ENCODE measurements around the gene RASSF5. TPM values are rescaled to one million over a fixed set of nuclear protein-coding genes. Genes with fewer than 3 reads are reported as not detected.

The RASSF5 gene
- total and polyA plus RNA-seq, 10 of the 15 experiments (the other 5 are each of a cell fraction or from before 2014, with no cell fraction given) = 14.0 to 89.6 (median 68.9) TPM

DNA sequence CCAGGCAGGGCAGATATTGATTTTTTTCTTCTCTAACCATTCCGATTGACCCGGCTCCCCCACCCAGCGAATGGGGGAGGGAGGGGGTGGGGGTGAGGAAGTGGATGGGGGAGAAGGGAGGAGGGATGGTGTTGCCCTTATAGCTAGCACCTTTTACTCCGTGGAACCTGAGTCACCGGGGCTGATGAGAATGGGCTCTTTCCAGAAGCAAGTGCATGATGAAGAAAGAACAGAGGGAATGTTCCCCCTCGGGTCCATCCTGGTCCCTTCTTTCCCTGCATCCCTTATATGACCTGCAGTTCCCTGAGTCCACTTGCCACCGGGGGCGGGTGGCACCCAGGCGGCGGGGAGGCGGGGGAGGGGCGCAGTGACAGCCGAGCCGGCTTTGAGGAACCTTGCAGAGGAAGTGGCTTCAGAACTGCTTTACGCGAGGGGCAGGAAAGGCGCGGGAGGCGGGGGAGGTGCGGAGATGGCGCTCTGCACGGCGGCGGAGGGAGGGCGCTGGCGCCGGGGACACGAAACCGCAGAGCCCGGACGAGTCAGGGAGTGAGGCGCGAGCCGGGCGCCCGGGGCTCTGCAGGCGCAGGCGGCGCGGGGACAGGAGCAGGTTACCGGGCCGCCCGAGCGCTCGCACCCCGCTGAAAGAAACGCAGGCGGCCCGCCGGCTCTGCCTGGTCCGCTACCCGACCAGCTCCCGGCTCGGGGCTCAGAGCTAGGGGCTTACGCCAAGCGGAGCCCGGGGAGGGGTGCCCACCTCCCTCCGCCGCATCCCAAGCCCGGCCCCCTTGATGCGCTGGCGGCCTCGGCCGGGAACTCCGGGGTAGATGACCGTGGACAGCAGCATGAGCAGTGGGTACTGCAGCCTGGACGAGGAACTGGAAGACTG is 49.7 kb downstream of the RASSF5 start (continued):
- TF ChIP-seq, protein P1, sequence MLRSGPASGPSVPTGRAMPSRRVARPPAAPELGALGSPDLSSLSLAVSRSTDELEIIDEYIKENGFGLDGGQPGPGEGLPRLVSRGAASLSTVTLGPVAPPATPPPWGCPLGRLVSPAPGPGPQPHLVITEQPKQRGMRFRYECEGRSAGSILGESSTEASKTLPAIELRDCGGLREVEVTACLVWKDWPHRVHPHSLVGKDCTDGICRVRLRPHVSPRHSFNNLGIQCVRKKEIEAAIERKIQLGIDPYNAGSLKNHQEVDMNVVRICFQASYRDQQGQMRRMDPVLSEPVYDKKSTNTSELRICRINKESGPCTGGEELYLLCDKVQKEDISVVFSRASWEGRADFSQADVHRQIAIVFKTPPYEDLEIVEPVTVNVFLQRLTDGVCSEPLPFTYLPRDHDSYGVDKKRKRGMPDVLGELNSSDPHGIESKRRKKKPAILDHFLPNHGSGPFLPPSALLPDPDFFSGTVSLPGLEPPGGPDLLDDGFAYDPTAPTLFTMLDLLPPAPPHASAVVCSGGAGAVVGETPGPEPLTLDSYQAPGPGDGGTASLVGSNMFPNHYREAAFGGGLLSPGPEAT (IDR thresholded peaks at IDR 0.05; ENCODE audit: low read depth) = no peak; the same call in 1 of the 2 replicates
- TF ChIP-seq BCL11A (IDR thresholded peaks at IDR 0.05; ENCODE audit: low read depth, low read length) (no peak), SP1 (IDR thresholded peaks at IDR 0.05; ENCODE audit: low read depth, low read length) (no peak), NR2C2 (IDR thresholded peaks at IDR 0.05; ENCODE audit: borderline replicate concordance, control insufficient read depth, insufficient read length, low read depth) (no peak), POLR2AphosphoS5 (IDR thresholded peaks at IDR 0.05; ENCODE audit: low read length) (no peak; the same call in 1 of the 2 replicates), HDGF (IDR thresholded peaks at IDR 0.05) (0 out of 2 replicates have a peak, but pooled peaks have one; percentile 44), SREBF2 (IDR thresholded peaks at IDR 0.05; ENCODE audit: low read length) (no peak), PML (IDR thresholded peaks at IDR 0.05; ENCODE audit: low read length) (no peak)
- TF ChIP-seq, protein P2, sequence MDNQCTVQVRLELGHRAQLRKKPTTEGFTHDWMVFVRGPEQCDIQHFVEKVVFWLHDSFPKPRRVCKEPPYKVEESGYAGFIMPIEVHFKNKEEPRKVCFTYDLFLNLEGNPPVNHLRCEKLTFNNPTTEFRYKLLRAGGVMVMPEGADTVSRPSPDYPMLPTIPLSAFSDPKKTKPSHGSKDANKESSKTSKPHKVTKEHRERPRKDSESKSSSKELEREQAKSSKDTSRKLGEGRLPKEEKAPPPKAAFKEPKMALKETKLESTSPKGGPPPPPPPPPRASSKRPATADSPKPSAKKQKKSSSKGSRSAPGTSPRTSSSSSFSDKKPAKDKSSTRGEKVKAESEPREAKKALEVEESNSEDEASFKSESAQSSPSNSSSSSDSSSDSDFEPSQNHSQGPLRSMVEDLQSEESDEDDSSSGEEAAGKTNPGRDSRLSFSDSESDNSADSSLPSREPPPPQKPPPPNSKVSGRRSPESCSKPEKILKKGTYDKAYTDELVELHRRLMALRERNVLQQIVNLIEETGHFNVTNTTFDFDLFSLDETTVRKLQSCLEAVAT (IDR thresholded peaks at IDR 0.05) = no peak
- TF ChIP-seq, protein P3, sequence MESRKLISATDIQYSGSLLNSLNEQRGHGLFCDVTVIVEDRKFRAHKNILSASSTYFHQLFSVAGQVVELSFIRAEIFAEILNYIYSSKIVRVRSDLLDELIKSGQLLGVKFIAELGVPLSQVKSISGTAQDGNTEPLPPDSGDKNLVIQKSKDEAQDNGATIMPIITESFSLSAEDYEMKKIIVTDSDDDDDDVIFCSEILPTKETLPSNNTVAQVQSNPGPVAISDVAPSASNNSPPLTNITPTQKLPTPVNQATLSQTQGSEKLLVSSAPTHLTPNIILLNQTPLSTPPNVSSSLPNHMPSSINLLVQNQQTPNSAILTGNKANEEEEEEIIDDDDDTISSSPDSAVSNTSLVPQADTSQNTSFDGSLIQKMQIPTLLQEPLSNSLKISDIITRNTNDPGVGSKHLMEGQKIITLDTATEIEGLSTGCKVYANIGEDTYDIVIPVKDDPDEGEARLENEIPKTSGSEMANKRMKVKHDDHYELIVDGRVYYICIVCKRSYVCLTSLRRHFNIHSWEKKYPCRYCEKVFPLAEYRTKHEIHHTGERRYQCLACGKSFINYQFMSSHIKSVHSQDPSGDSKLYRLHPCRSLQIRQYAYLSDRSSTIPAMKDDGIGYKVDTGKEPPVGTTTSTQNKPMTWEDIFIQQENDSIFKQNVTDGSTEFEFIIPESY (IDR thresholded peaks at IDR 0.05) = no peak
- TF ChIP-seq, protein P4, sequence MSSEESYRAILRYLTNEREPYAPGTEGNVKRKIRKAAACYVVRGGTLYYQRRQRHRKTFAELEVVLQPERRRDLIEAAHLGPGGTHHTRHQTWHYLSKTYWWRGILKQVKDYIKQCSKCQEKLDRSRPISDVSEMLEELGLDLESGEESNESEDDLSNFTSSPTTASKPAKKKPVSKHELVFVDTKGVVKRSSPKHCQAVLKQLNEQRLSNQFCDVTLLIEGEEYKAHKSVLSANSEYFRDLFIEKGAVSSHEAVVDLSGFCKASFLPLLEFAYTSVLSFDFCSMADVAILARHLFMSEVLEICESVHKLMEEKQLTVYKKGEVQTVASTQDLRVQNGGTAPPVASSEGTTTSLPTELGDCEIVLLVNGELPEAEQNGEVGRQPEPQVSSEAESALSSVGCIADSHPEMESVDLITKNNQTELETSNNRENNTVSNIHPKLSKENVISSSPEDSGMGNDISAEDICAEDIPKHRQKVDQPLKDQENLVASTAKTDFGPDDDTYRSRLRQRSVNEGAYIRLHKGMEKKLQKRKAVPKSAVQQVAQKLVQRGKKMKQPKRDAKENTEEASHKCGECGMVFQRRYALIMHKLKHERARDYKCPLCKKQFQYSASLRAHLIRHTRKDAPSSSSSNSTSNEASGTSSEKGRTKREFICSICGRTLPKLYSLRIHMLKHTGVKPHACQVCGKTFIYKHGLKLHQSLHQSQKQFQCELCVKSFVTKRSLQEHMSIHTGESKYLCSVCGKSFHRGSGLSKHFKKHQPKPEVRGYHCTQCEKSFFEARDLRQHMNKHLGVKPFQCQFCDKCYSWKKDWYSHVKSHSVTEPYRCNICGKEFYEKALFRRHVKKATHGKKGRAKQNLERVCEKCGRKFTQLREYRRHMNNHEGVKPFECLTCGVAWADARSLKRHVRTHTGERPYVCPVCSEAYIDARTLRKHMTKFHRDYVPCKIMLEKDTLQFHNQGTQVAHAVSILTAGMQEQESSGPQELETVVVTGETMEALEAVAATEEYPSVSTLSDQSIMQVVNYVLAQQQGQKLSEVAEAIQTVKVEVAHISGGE (CRISPR knock-in tag; IDR thresholded peaks at IDR 0.05) = no peak
- TF ChIP-seq, protein P5, sequence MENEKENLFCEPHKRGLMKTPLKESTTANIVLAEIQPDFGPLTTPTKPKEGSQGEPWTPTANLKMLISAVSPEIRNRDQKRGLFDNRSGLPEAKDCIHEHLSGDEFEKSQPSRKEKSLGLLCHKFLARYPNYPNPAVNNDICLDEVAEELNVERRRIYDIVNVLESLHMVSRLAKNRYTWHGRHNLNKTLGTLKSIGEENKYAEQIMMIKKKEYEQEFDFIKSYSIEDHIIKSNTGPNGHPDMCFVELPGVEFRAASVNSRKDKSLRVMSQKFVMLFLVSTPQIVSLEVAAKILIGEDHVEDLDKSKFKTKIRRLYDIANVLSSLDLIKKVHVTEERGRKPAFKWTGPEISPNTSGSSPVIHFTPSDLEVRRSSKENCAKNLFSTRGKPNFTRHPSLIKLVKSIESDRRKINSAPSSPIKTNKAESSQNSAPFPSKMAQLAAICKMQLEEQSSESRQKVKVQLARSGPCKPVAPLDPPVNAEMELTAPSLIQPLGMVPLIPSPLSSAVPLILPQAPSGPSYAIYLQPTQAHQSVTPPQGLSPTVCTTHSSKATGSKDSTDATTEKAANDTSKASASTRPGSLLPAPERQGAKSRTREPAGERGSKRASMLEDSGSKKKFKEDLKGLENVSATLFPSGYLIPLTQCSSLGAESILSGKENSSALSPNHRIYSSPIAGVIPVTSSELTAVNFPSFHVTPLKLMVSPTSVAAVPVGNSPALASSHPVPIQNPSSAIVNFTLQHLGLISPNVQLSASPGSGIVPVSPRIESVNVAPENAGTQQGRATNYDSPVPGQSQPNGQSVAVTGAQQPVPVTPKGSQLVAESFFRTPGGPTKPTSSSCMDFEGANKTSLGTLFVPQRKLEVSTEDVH (IDR thresholded peaks at IDR 0.05; ENCODE audit: low read depth, partially characterized antibody) = no peak
- TF ChIP-seq, protein P6, sequence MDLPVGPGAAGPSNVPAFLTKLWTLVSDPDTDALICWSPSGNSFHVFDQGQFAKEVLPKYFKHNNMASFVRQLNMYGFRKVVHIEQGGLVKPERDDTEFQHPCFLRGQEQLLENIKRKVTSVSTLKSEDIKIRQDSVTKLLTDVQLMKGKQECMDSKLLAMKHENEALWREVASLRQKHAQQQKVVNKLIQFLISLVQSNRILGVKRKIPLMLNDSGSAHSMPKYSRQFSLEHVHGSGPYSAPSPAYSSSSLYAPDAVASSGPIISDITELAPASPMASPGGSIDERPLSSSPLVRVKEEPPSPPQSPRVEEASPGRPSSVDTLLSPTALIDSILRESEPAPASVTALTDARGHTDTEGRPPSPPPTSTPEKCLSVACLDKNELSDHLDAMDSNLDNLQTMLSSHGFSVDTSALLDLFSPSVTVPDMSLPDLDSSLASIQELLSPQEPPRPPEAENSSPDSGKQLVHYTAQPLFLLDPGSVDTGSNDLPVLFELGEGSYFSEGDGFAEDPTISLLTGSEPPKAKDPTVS (IDR thresholded peaks at IDR 0.05; ENCODE audit: low read depth, low read length) = no peak
